SK-N-MC (cell line): Measurements from ENCODE around the gene ALDOC.

Source experiments
- EZH2 ChIP-seq: fragments of 200-600 bp; sonication (generic); IDR thresholded peaks from one replicate; pipeline ENCODE4 v1.6.1; 2017; ENCODE audit warnings: antibody characterized with exemption
- POLR2AphosphoS5 ChIP-seq: IDR thresholded peaks from 2 replicates; pipeline ENCODE4 v1.6.1; 2012; ENCODE audit warnings: mild to moderate bottlenecking, low read depth, low read length, borderline replicate concordance

- TF ChIP-seq EZH2 (no peak), POLR2AphosphoS5 (no peak)
Observed at GRCh38 chr17:28582513-28582912, 5.8 kb upstream of the ALDOC start.
